Kidney (tissue), 14 donors: Measurements from ENCODE around the gene FAM136A. TPM values are rescaled to one million over a fixed set of nuclear protein-coding genes. Genes with fewer than 3 reads are reported as not detected.

Experiments
- DNase-seq, 5 donors: peaks; one replicate each; pipeline ENCODE4 v3.0.0-alpha.2; 2013 to 2020
- FAIRE-seq: peaks from 2 replicates; lab custom pipeline; 2012; peaks lifted over from hg19 to GRCh38; lab: Jason Lieb, UNC
- H3K27ac ChIP-seq, 2 donors: one replicate each; pipeline ENCODE4 v1.7.0; 2013; ENCODE audit warnings: low read depth in 2 of 2, low read length in 2 of 2, inconsistent platforms in 1 of 2
- H3K27me3 ChIP-seq: one replicate; pipeline ENCODE4 v1.7.1; 2013; ENCODE audit warnings: low read length, inconsistent platforms; ENCODE audit not compliant: control insufficient read depth, insufficient read depth
- H3K36me3 ChIP-seq, 3 donors: one replicate each; pipeline versions ENCODE4 v1.7.0 to v1.7.1; 2013; ENCODE audit warnings: low read length in 3 of 3, control low read depth in 1 of 3, inconsistent platforms in 1 of 3; ENCODE audit not compliant: insufficient read depth in 3 of 3, control insufficient read depth in 2 of 3
- H3K4me1 ChIP-seq, 3 donors: one replicate each; pipeline versions ENCODE4 v1.7.0 to v1.7.1; 2013; ENCODE audit warnings: low read length in 3 of 3, inconsistent platforms in 1 of 3, low read depth in 1 of 3; ENCODE audit not compliant: control insufficient read depth in 2 of 3, insufficient read depth in 2 of 3
- H3K4me3 ChIP-seq, 3 donors: one replicate each; pipeline versions ENCODE4 v1.7.0 to v1.8.1; 2013; ENCODE audit warnings: low read length in 3 of 3, control low read depth in 1 of 3, inconsistent platforms in 1 of 3
- H3K9ac ChIP-seq, 3 donors: one replicate each; pipeline versions ENCODE4 v1.7.0 to v1.7.1; 2013; ENCODE audit warnings: low read length in 3 of 3, control low read depth in 1 of 3, inconsistent platforms in 1 of 3
- H3K9me3 ChIP-seq, 3 donors: one replicate each; pipeline versions ENCODE4 v1.7.0 to v1.7.1; 2013; ENCODE audit warnings: low read length in 3 of 3, control low read depth in 1 of 3, inconsistent platforms in 1 of 3; ENCODE audit not compliant: control insufficient read depth in 2 of 3, insufficient read depth in 1 of 3
- CTCF ChIP-seq: IDR thresholded peaks from 3 replicates; pipeline ENCODE4 v1.5.1; 2012; ENCODE audit warnings: mild to moderate bottlenecking, moderate library complexity, borderline replicate concordance; ENCODE audit not compliant: insufficient read depth; ENCODE audit errors: extremely low read depth
- intact Hi-C: fragments of 100-400 bp; cut with DNase I; formaldehyde crosslinking; loops from one replicate; pipeline ENCODE4 v1.11.1; 2022
- microRNA-seq: library from miRNA; unstranded; fragments of <30 nt; microRNA quantifications from one replicate; pipeline ENCODE4 v1.2.0, GENCODE V29; 2020
- polyA plus RNA-seq: library from polyadenylated mRNA; stranded (reverse); fragments of 350-450 nt; fragmentation: Illumina TruSeq; extraction: RNeasy Lipid Tissue Mini Kit (QIAGEN cat#74804); gene quantifications from one replicate; pipeline ENCODE4 v1.2.3, GENCODE V29; 2014; ENCODE audit warnings: low read depth, low replicate concordance; ENCODE audit not compliant: insufficient read depth
- total RNA-seq: library from RNA; stranded (reverse); fragmentation: NEBNext Ultra II Directional; extraction: Animal tissue kit (Norgen Biotek cat#: 25700); gene quantifications from one replicate; pipeline ENCODE4 v1.2.1, GENCODE V29; 2021
- donor health status: control.
- donor health status: control.
- donor health status: control.
- donor health status: control.
- donor health status: control.
- donor health status: DM: yes; HTN: yes; CAD: no.
- donor health status: Normal renal cell carcinoma (clear cell type).

Gene FAM136A
- total and polyA plus RNA-seq, 2 donors from 2014 or later: 27.0 to 41.9 TPM

- Histone ChIP-seq H3K27ac (peak within 1 kb of the TSS; percentile 98 to 99), H3K4me1 (peaks cover 0 to 8% (median 8%) of the 10 kb centered on the region in 3 donors), H3K9ac (peak within 1 kb of the TSS; percentile 100), H3K36me3 (no peaks in the 10 kb centered on the region), H3K9me3 (no peaks in the 10 kb centered on the region), H3K27me3 (no peaks in the 10 kb centered on the region), H3K4me3 (peak within 1 kb of the TSS; percentile 98 to 100 (median 100))
- no peak for TF ChIP-seq CTCF
- DNase-seq: peak; percentile 99 to 100 (median 99)
- intact Hi-C loops: no loop called here
- FAIRE-seq: no peak
Observed at GRCh38 chr2:70248181-70248847, 53.6 kb downstream of the FAM136A start, which contains the start of gene TIA1. Gene TIA1 (minus strand): TSS chr2:70248628. CDS start chr2:70248430, 198 bp downstream.

- H3K36me3 ChIP-seq: no peaks in the 10 kb centered on the region
- peak in 1 of 5 donors; percentile 81 for DNase-seq
- peaks cover 0 to 8% (median 8%) of the 10 kb centered on the region in 3 donors for H3K4me1 ChIP-seq
- H3K4me3 ChIP-seq: peak overlapping the region; percentile 98 to 100 (median 100)
- intact Hi-C loops: no loop called here
- peak overlapping the region; percentile 98 to 99 for H3K27ac ChIP-seq
- H3K27me3 ChIP-seq: no peaks in the 10 kb centered on the region
- no peak for FAIRE-seq
- H3K9ac ChIP-seq: peak overlapping the region; percentile 100
- H3K9me3 ChIP-seq: no peaks in the 10 kb centered on the region
- no peak for TF ChIP-seq CTCF
Observed at GRCh38 chr2:70247364-70248180, 54.3 kb downstream of the FAM136A start.

Small RNA genes within 50 kb of the gene (microRNA-seq; reads per million reads assigned to microRNA genes)
- not detected for gene MIR1285-2

Other genes starting within 250 kb of the FAM136A start
- gene PCBP1, start 214.6 kb downstream of the FAM136A start, total RNA-seq: 298 TPM
- 224 TPM for gene PCBP1, start 214.6 kb downstream of the FAM136A start, polyA plus RNA-seq
- 20.0 TPM for gene C2orf42, start 111.0 kb downstream of the FAM136A start, total RNA-seq
- gene C2orf42, start 111.0 kb downstream of the FAM136A start, polyA plus RNA-seq: 11.8 TPM
- gene TIA1, start 53.4 kb downstream of the FAM136A start, total RNA-seq: 97.6 TPM
- 39.4 TPM for gene TIA1, start 53.4 kb downstream of the FAM136A start, polyA plus RNA-seq
- gene PCYOX1, start 43.9 kb downstream of the FAM136A start, total RNA-seq: 92.9 TPM
- 36.8 TPM for gene PCYOX1, start 43.9 kb downstream of the FAM136A start, polyA plus RNA-seq
- gene SNRPG, start 8.3 kb downstream of the FAM136A start, total RNA-seq: 117 TPM
- gene SNRPG, start 8.3 kb downstream of the FAM136A start, polyA plus RNA-seq: 180 TPM